ENCODE measurements around the gene ZNF593. TPM values are rescaled to one million over a fixed set of nuclear protein-coding genes. Genes with fewer than 3 reads are reported as not detected.

Gene ZNF593
- total and polyA plus RNA-seq, 9 of the 15 experiments (the other 6 are each of a cell fraction or from before 2014, with no cell fraction given) = 9.8 to 334 (median 48.2) TPM

GRCh38 chr1:26129778-26130177, 39.9 kb upstream of the ZNF593 start (continued):
- TF ChIP-seq XRCC4 (IDR thresholded peaks at IDR 0.05; ENCODE audit: extremely low read depth, insufficient read depth, insufficient read length) (no peak), TEAD1 (CRISPR knock-in tag; IDR thresholded peaks at IDR 0.05) (peak in 1 of 2 experiments; percentile 48; a peak in 1 of 4 replicates), ZNF507 (tag; conservative IDR thresholded peaks at IDR 0.05) (no peak), SRSF1 (IDR thresholded peaks at IDR 0.05; ENCODE audit: low read depth, low read length) (no peak), ZNF316 (IDR thresholded peaks at IDR 0.05) (no peak), PTTG1 (tag; IDR thresholded peaks at IDR 0.05; ENCODE audit: low read depth) (peak; percentile 66; the same call in 1 of the 2 replicates), ZNF436 (CRISPR knock-in tag; IDR thresholded peaks at IDR 0.05) (no peak), TEAD2 (tag; IDR thresholded peaks at IDR 0.05) (0 out of 2 replicates have a peak, but pooled peaks have one; percentile 43), RFX7 (CRISPR knock-in tag; IDR thresholded peaks at IDR 0.05) (no peak), FOXJ3 (CRISPR knock-in tag; IDR thresholded peaks at IDR 0.05) (no peak), CXXC5 (CRISPR knock-in tag; IDR thresholded peaks at IDR 0.05) (0 out of 2 replicates have a peak, but pooled peaks have one; percentile 14), KLF1 (tag; IDR thresholded peaks at IDR 0.05) (no peak), RREB1 (CRISPR knock-in tag; IDR thresholded peaks at IDR 0.05) (no peak), KLF10 (CRISPR knock-in tag; IDR thresholded peaks at IDR 0.05) (no peak), ZNF589 (CRISPR knock-in tag; IDR thresholded peaks at IDR 0.05; ENCODE audit: low read depth) (peak; percentile 71), FOSL1 (tag; conservative IDR thresholded peaks at IDR 0.05) (no peak), ZNF239 (CRISPR knock-in tag; IDR thresholded peaks at IDR 0.05) (peak; percentile 57; the same call in 1 of the 2 replicates), SRSF9 (IDR thresholded peaks at IDR 0.05; ENCODE audit: borderline replicate concordance, low read depth, low read length) (no peak), MIER1 (IDR thresholded peaks at IDR 0.05; ENCODE audit: low read depth) (no peak), ZZZ3 (IDR thresholded peaks at IDR 0.05) (no peak), ZNF75A (CRISPR knock-in tag; IDR thresholded peaks at IDR 0.05) (no peak)
- TF ChIP-seq, protein P1, sequence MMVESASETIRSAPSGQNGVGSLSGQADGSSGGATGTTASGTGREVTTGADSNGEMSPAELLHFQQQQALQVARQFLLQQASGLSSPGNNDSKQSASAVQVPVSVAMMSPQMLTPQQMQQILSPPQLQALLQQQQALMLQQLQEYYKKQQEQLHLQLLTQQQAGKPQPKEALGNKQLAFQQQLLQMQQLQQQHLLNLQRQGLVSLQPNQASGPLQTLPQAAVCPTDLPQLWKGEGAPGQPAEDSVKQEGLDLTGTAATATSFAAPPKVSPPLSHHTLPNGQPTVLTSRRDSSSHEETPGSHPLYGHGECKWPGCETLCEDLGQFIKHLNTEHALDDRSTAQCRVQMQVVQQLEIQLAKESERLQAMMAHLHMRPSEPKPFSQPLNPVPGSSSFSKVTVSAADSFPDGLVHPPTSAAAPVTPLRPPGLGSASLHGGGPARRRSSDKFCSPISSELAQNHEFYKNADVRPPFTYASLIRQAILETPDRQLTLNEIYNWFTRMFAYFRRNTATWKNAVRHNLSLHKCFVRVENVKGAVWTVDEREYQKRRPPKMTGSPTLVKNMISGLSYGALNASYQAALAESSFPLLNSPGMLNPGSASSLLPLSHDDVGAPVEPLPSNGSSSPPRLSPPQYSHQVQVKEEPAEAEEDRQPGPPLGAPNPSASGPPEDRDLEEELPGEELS (CRISPR knock-in tag; IDR thresholded peaks at IDR 0.05; ENCODE audit: borderline replicate concordance) = no peak
- TF ChIP-seq, protein P2, sequence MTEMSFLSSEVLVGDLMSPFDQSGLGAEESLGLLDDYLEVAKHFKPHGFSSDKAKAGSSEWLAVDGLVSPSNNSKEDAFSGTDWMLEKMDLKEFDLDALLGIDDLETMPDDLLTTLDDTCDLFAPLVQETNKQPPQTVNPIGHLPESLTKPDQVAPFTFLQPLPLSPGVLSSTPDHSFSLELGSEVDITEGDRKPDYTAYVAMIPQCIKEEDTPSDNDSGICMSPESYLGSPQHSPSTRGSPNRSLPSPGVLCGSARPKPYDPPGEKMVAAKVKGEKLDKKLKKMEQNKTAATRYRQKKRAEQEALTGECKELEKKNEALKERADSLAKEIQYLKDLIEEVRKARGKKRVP (CRISPR knock-in tag; IDR thresholded peaks at IDR 0.05) = no peak
